MM.1S (cell line): Measurements from ENCODE around the gene PRR5.
"Not testable (repeated sequence)": the region's sequence is repeated elsewhere in the genome, so short reads cannot be mapped to it uniquely, and the experiment has no call there.

Experiments used
- CTCF ChIP-seq: fragments of 300-600 bp; sonication (generic); IDR thresholded peaks from 2 replicates; pipeline ENCODE4 v1.5.1; 2016; ENCODE audit warnings: antibody characterized with exemption, low read length, mixed read lengths
- EZH2 ChIP-seq: fragments of 300-600 bp; sonication (generic); optimal IDR thresholded peaks from 2 replicates; pipeline ENCODE3; 2017; ENCODE audit warnings: low read depth, mild to moderate bottlenecking, antibody characterized with exemption, low read length, mixed read lengths
- EZH2phosphoT487 ChIP-seq: fragments of 300-600 bp; sonication (generic); IDR thresholded peaks from 2 replicates; pipeline ENCODE4 v1.6.1; 2018; ENCODE audit warnings: antibody characterized with exemption, low read length

GRCh38 chr22:44652866-44653265, 49.1 kb upstream of the PRR5 start:
- TF ChIP-seq EZH2, CTCF, EZH2phosphoT487: not testable (repeated sequence)
